Measurements from ENCODE around the gene ZNF563. TPM values are rescaled to one million over a fixed set of nuclear protein-coding genes. Genes with fewer than 3 reads are reported as not detected.

The ZNF563 gene
- total and polyA plus RNA-seq, 2 of the 8 experiments (the other 6 are each of a cell fraction or from before 2014, with no cell fraction given) = 0.91 to 2.3 TPM

GRCh38 chr19:12350890-12351197 is 17.4 kb upstream of the ZNF563 start:
- no peak overlapping the region for H2BK12ac ChIP-seq (ENCODE audit: low read depth, low read length)
- no peak overlapping the region for H3K14ac ChIP-seq (ENCODE audit: insufficient read length)
- H3K9ac ChIP-seq (replicated peaks in 1 of 4; ENCODE audit: extremely low read depth in 1 of 4, low read depth in 3 of 4, low read length in 3 of 4) = no peak overlapping the region
- no peak overlapping the region for H3K4me3 ChIP-seq (ENCODE audit: extremely low read depth in 1 of 4, insufficient read depth in 2 of 4, low read depth in 3 of 4, low read length in 4 of 4)
- H3K23ac ChIP-seq (ENCODE audit: insufficient read length) = no peak overlapping the region
- H4K91ac ChIP-seq (replicated peaks; ENCODE audit: insufficient read length, low read length) = no peak overlapping the region
- H3K9me3 ChIP-seq (ENCODE audit: insufficient read depth in 2 of 2, low read depth in 1 of 2, low read length in 1 of 2) = peaks cover 64 to 66% of the 10 kb centered on the region in 2 experiments
- no peak overlapping the region for H4K8ac ChIP-seq (ENCODE audit: extremely low read depth, insufficient read depth, low read length)
- no peak overlapping the region for H2BK120ac ChIP-seq (replicated peaks; ENCODE audit: low read depth, low read length)
- no peak for TF ChIP-seq SIX5 (IDR thresholded peaks at IDR 0.05; ENCODE audit: low read depth, low read length)
- TF ChIP-seq SIN3A (conservative IDR thresholded peaks at IDR 0.05 in 1 of 2, IDR thresholded peaks at IDR 0.05 in 1 of 2; ENCODE audit: low read depth in 1 of 2, low read length in 2 of 2) = no peak
- no peak for TF ChIP-seq YY1 (IDR thresholded peaks at IDR 0.05; ENCODE audit: low read depth, low read length)
- TF ChIP-seq CBX8 (IDR thresholded peaks at IDR 0.05; ENCODE audit: borderline replicate concordance, low read depth, low read length) = no peak
- no peak for TF ChIP-seq EP300 (IDR thresholded peaks at IDR 0.05; ENCODE audit: borderline replicate concordance in 1 of 2, low read depth in 2 of 2, low read length in 2 of 2)
- no peak for TF ChIP-seq MAX (IDR thresholded peaks at IDR 0.05)
- no peak for TF ChIP-seq GABPA (IDR thresholded peaks at IDR 0.05; ENCODE audit: borderline replicate concordance, insufficient read depth, low read length)
- TF ChIP-seq HDAC6 (IDR thresholded peaks at IDR 0.05; ENCODE audit: low read depth, low read length) = no peak
- no peak for TF ChIP-seq CHD2 (IDR thresholded peaks at IDR 0.05; ENCODE audit: low read length)
- no peak for TF ChIP-seq CTBP2 (IDR thresholded peaks at IDR 0.05; ENCODE audit: borderline replicate concordance, insufficient read depth, insufficient read length, low read length)
- TF ChIP-seq SUZ12 (IDR thresholded peaks at IDR 0.05; ENCODE audit: low read length) = no peak
- TF ChIP-seq, protein P1, sequence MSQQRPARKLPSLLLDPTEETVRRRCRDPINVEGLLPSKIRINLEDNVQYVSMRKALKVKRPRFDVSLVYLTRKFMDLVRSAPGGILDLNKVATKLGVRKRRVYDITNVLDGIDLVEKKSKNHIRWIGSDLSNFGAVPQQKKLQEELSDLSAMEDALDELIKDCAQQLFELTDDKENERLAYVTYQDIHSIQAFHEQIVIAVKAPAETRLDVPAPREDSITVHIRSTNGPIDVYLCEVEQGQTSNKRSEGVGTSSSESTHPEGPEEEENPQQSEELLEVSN (IDR thresholded peaks at IDR 0.05) = no peak
- POLR2A ChIA-PET (ENCODE audit: partially characterized antibody) = no interaction called here
- H3K56ac ChIP-seq (replicated peaks; ENCODE audit: insufficient read length, low read depth, low read length) = no peak overlapping the region
- H2BK20ac ChIP-seq (ENCODE audit: low read length) = no peak overlapping the region
- H3K79me2 ChIP-seq (ENCODE audit: control insufficient read depth in 1 of 2, insufficient read depth in 2 of 2, low read length in 2 of 2) = no peaks in the 10 kb centered on the region
- CTCF ChIA-PET (ENCODE audit: partially characterized antibody) = interaction anchor here (1.7 kb wide), 1 partner anchor 15 kb away, joined by 3 read pairs; the partner anchor contains the start of gene ZNF442
- no peaks in the 10 kb centered on the region for H3K4me1 ChIP-seq (replicated peaks in 1 of 4; ENCODE audit: control insufficient read depth in 3 of 4, insufficient read depth in 4 of 4, low read length in 3 of 4)
- no peak overlapping the region for H3K4me2 ChIP-seq (ENCODE audit: insufficient read depth in 1 of 2, low read depth in 2 of 2, low read length in 2 of 2)
- no peak overlapping the region for H4K5ac ChIP-seq (ENCODE audit: insufficient read length, low read depth, low read length)
- no peaks in the 10 kb centered on the region for H3K79me1 ChIP-seq (ENCODE audit: low read depth, low read length)
- H3K23me2 ChIP-seq (ENCODE audit: low read depth, low read length) = no peaks in the 10 kb centered on the region
- no peak overlapping the region for H3K18ac ChIP-seq (ENCODE audit: extremely low read depth, low read length)
- DNase-seq (ENCODE audit: low read depth in 1 of 2, low spot score in 2 of 2) (no peak), FAIRE-seq (no peak)
- no peak overlapping the region for H3K4ac ChIP-seq (replicated peaks; ENCODE audit: insufficient read length, low read depth, low read length)
- H4K20me1 ChIP-seq (replicated peaks in 1 of 2; ENCODE audit: control insufficient read depth in 1 of 2, insufficient read depth in 2 of 2, low read length in 2 of 2) = no peaks in the 10 kb centered on the region
- no peak overlapping the region for H2BK5ac ChIP-seq (ENCODE audit: low read depth, low read length)
- WGBS, 2 experiments (ENCODE audit: extremely low coverage in 1 of 2, insufficient coverage in 1 of 2, insufficient read length in 1 of 2, insufficient replicate concordance in 2 of 2, low coverage in 1 of 2, low lambda C conversion rate in 2 of 2, missing lambda C conversion rate in 1 of 2) = 89% methylated on average over 5 of the region's 5 CpGs; no CpG with 5 or more reads in 1 of the 2 experiments
- H2AK5ac ChIP-seq (ENCODE audit: low read depth, low read length) = no peak overlapping the region
- H2BK15ac ChIP-seq (ENCODE audit: low read length) = no peak overlapping the region
- H2AFZ ChIP-seq (ENCODE audit: low read length) = no peak overlapping the region
- H3K27me3 ChIP-seq (replicated peaks in 1 of 4; ENCODE audit: control insufficient read depth in 3 of 4, extremely low read depth in 1 of 4, insufficient read depth in 3 of 4, low read length in 3 of 4) = no peaks in the 10 kb centered on the region
- H3K36me3 ChIP-seq (ENCODE audit: control insufficient read depth in 2 of 4, insufficient read depth in 4 of 4, low read length in 3 of 4) = peaks cover 0 to 28% (median 3%) of the 10 kb centered on the region in 4 experiments; a peak in 4 of 8 replicates
- H3K27ac ChIP-seq (ENCODE audit: low read depth, low read length) = no peak overlapping the region
